Peyer's patch (tissue), 4 donors: ENCODE data around the gene DGCR2.
"Not testable (repeated sequence)": the region's sequence is repeated elsewhere in the genome, so short reads cannot be mapped to it uniquely, and the experiment has no call there.

Experiments
- CTCF ChIP-seq, 6 experiments: fragments of 450-650 bp in 4 of 6; fragments of 200-600 bp in 2 of 6; sonication (generic) in 1 of 6; IDR thresholded peaks; one replicate each; pipeline ENCODE4 v1.5.1; 2017 to 2019; ENCODE audit warnings: antibody characterized with exemption in 6 of 6, mild to moderate bottlenecking in 3 of 6, moderate library complexity in 1 of 6
- POLR2A ChIP-seq, 2 donors: fragments of 450-650 bp; IDR thresholded peaks; one replicate each; pipeline ENCODE4 v1.5.1; 2017; ENCODE audit warnings: antibody characterized with exemption in 2 of 2, mild to moderate bottlenecking in 2 of 2, moderate library complexity in 2 of 2

GRCh38 chr22:18987114-18987513, 135.1 kb downstream of the DGCR2 start:
- TF ChIP-seq CTCF, POLR2A (IDR thresholded peaks at IDR 0.05): not testable (repeated sequence)
